Fibroblast of skin of right biceps (primary cell): ENCODE data around the gene RPL35A.
"Not testable (repeated sequence)": the region's sequence is repeated elsewhere in the genome, so short reads cannot be mapped to it uniquely, and the experiment has no call there.

ENCODE experiments used
- DNase-seq: peaks from one replicate; pipeline ENCODE4 v3.0.0-alpha.2; 2013

Gene RPL35A

GRCh38 chr3:197949778-197950676 lies at the start of gene RPL35A:
RPL35A (plus strand) TSS chr3:197950190; CDS start chr3:197950968, 778 bp downstream.
- peak; percentile 94 for DNase-seq

DNA sequence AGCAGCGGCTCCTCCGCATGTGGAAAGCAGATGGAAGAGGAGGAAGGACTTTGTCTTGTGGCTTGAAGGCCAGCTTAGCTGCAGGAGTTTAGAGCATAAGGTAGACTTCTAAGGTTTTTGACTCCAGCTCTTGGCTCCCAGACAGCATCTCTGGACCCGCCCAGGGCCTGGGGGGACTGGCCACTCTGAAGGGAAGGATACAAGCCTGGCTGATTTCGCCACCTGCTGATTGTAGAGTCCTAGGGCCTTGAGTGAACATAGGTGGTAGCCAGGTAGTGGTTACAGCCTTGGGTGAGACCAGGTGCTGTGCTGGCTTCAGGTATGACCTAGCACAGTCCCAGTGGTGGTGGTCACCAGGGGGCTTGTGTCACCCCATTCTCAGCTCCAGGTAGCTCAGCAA lies 48.4 kb upstream of the RPL35A start:
- DNase-seq: no peak

- DNase-seq: peak; percentile 89
Measured at GRCh38 chr3:197906023-197906849, 43.8 kb upstream of the RPL35A start.

DNA sequence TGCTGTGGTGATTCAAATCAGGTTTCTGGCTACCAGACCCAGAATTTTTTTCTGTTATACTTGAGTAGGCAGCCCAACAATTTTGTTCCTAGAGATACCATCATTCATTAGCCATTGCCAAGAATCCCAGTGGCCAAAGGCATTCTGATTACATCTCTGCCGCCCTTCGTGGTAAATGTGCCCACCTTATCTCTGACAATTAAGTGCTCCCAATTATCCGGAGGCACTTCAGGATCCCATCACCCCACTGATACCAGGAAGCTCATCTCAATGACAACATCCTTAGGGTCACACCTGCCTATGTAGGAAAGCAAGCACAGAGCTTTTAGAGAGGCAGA lies 43.2 kb upstream of the RPL35A start:
- no peak for DNase-seq

GRCh38 chr3:197907196-197907595 lies 42.8 kb upstream of the RPL35A start:
- peak; percentile 14 for DNase-seq

- peak; percentile 26 for DNase-seq
Measured at GRCh38 chr3:197908550-197908949, 41.4 kb upstream of the RPL35A start.

GRCh38 chr3:197908957-197909701 lies 40.9 kb upstream of the RPL35A start:
- DNase-seq: no peak

DNA sequence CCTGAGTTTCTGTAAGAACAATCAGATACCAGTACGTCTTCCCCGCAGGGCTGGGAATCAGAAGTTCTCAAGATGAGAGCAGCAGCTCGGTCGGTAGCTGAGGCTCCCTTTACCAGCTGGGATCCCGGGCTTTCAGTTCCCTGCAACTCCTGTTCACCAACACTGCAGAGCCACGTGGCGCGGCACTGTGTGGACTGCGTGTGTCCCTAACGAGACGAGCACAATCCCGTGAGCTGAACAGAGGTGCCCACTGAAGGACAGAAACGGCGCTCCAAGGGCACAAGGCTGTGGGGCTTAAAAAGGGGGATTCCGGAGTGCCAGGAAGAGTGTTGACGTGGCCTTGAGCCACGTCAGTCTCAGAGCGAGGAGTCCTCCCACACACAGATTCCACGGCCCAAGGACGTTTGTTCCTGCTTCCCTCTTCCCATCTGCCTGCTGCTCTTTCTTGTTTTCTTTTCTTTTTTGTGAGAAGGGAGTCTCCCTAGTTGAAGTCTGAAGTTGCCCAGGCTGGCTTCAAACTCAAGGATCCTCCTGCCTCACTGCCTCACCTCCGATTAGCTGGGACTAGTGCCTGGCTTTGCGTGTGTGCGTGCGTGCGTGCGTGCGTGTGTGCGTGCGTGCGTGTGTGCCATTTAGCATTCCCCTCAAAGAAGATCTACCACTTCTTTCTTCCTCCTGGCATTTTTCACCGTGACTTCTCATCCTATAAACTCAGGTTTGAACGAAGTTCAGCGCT lies 37.1 kb upstream of the RPL35A start:
- no peak for DNase-seq

DNA sequence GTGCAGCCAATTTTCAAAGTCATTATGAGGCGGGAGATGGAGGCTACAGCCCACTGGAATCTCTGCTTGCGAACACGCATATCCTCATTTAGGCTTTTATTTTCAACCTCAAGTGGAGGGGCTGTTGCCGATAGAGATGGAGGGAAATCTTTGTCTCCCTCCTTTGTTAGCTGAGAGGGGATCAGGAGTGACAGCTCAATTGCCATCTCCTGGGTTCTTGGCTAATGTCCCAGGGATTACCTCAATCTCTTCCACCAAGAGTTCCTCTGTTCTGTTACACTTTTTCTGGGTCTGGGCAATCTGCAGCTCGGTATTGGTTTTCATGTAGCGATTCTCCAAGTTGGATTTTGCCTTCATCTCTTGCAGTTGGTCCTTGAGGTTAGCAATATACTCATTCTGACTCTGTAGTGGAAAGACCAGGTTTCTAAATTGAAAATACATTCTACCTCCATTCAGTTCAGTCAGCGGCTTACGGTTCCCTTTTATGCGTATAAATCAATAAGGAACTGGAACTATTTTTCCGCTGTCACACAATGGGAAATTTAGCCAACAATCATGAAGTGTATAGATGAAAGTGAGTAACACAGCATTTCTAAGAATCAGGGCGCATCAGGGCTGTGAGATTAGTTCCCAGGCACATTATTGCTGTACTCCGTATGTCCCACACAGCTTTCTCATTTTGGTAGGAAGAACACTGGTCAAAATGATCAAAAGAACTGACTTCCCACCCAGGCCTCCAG lies 36.2 kb upstream of the RPL35A start:
- no peak for DNase-seq

GRCh38 chr3:197921429-197922275 lies 28.3 kb upstream of the RPL35A start:
- DNase-seq: not testable (repeated sequence)

- no peak for DNase-seq
Measured at GRCh38 chr3:197926418-197926817, 23.6 kb upstream of the RPL35A start.

- not testable (repeated sequence) for DNase-seq
Measured at GRCh38 chr3:197927578-197927977, 22.4 kb upstream of the RPL35A start.

DNA sequence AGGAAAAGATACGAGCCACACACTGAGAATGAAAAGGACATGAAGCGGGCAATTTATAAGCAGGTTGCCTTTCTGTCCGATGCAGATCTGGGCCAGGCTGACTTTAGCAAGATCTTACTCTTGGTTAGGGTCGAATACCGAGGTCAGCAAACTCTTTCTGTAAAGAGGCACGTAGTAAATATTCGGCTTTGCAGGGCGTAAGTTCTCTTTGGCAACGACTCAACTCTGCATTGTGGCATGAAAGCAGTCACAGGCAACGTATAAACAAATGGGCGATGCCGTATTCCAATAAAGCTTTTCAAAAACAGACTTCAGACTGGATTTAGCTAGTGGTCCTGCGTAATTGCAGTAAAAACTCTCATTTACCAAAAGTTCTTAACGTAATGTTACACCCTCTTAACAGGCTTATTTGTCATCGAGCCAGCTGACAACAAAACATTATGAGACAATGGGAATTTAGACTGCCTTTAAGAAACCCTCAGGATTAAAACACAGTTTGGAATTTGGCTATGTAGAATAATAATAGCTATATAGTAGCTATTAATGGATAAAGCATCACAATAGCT lies 13.1 kb upstream of the RPL35A start:
- DNase-seq: no peak

DNA sequence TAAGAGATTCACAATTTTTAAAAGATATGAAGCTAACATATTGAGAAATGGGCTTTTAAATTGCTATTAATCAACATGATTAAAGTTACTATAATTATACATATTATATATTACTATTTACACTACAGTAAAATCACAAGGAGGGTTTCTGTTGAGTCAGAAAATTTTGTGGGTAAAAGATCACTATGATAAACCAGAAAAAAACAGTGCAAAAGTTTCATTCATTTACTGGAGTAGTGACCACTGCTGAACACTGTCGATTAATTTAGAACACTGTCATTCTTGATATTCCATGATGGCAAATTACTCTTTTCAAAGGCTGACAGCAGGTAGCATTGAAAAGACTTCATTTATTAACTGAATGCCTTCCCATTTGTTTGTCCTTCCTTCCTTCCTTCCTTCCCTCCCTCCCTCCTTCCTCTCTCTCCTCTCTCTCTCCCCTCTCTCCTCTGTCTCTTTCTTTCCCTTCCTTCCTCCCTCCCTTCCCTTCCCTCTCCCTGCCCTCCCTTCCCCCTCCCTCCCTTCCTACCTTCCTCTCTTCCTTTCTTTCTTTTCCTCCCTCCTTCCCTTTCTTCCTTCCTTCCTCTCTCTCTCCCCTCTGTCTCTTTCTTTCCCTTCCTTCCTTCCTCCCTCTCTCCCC lies 9.1 kb upstream of the RPL35A start:
- DNase-seq: no peak

DNA sequence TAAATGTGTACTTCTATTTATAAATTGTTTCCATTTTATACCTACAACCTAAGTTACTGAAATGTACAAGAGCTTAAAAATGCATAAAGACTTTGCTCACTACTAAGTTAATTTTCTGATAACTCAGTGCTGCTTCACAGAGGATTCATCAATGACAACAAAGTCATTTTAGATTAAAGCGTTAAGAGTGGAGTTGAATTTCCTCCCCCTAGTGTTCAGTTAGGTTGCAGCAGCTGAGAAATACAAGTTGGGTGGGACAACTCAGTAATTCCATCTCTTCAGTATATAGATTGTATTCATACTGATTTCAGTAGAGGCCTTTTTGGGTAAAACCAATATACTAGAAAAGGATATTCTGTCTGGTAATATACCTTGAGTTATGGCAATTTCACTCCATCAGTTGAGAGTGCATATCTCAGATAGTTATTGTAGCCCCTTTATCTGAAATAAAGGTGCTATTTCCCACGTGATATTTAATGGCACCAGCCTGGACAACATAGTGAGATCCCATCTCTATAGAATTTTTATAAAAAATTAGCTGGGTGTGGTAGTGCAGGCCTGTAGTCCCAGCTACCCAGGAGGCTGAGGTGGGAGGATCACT lies 6.9 kb upstream of the RPL35A start:
- DNase-seq: peak; percentile 48

- no peak for DNase-seq
Measured at GRCh38 chr3:197949191-197949777, 706 bp upstream of the RPL35A start.

GRCh38 chr3:197950677-197951061 lies 679 bp downstream of the RPL35A start:
- no peak for DNase-seq

- no peak for DNase-seq
Measured at GRCh38 chr3:197951392-197951990, 1.5 kb downstream of the RPL35A start.

- DNase-seq: no peak
Measured at GRCh38 chr3:197952440-197952839, 2.5 kb downstream of the RPL35A start.
